Activated CD4-positive, alpha-beta T cell treated with anti-CD3 and anti-CD28 coated beads, Interleukin-2, amount 50 U/mL, for 4 hours (primary cell): Measurements from ENCODE around the gene TGFBR2.
A peak's percentile ranks its signal among the peaks of the same experiment; 100 is the strongest.

Experiments used
- DNase-seq, 2 experiments: peaks; one replicate each; pipeline ENCODE4 v3.0.0-alpha.2; 2020

The TGFBR2 gene

DNA sequence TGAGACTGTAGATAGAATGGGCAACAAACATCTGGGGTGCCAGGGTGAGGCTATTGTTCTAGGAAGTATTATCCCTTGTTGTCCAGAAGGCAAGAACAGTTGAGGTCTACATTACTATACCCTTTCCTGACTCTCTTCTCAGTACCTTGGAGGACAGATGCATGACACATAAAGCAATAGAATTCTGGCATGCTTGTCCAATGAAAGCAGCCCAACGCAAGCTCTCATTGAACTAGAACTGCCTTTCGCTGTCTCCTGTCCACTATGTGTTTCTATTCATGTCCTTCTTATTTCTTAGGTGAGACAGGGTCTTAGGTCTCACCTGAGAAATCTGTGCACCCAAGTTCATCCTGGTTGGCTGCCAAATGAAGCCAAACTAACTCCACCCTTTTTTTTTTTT, 68.6 kb downstream of the TGFBR2 start:
- no peak for DNase-seq

DNA sequence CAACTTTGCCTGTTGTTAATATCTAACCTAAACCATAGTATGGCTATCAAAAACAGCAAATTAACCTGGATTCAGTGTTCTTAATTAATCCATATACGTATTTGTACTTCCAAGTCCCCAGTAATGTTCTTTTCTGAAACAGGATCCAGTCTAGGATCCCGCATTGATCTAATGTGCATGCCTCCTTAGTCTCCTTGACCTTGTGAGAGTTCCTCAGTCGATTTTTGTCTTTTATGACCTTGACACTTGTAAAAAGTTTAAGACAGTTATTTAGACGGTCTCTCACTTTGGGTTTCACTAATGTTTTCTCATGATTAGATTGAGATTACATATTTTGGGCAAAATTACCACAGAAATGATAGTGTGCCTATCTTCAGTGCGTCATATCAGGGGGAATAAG, 69.4 kb downstream of the TGFBR2 start:
- DNase-seq, result no peak

DNA sequence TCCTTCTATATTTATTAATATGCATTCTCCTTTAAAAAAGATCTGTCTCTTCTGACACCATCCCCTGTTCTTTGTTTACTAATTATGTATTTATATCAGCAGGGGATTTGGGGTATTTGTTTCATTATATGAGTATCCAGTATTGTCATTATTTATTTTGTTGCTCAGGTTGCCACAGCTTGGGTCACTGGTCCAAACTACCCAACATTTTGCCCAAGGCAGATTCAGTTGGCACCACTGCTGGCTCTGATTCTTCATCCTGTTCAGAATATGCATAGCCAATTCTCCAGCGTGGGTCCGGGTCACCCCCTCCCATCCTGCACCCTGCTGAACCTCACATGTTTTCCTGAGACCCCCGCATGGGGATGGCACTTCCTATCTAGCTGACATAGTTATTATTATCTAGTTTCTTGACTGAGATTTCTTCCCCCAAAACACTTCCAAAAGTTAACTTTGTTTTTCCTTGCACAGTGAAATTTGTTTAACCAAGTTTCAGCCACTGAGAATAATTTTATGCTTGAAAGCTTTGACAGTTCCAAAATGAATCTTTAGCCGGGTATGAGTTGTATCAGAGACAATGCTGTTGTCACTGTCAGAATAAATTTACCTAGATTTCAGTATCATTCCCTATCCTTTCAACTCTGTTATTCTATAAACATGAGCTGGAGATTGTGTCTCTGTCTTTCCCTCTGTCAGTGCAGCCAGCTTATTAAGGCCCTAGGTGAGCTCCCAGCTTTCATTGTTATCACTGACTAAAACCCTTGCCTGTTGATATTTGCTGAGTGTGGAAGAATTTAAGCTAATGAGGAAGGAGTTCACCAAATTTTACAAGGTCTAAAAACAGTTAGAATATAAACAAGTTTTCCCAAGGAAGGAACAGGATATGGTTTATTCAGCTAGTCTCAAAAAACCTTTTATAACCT, 70.3 kb downstream of the TGFBR2 start:
- no peak for DNase-seq

DNA sequence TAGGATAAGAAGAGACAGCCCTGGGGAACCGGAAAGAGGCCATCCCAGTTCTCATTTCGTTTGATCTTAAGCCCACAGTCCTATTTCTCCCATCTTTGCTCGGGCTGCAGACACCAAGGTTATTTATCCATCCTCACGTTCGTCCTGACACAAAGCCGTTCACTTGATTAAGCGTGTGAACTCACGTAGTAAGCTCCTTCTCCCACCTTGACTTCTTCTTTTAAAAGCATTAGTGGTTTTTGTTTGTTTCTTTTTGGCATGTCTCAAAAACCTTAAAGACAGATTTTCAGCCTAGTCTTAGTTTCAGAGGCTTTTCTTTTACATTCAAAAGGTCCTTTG, 70.9 kb downstream of the TGFBR2 start:
- DNase-seq, result no peak

DNA sequence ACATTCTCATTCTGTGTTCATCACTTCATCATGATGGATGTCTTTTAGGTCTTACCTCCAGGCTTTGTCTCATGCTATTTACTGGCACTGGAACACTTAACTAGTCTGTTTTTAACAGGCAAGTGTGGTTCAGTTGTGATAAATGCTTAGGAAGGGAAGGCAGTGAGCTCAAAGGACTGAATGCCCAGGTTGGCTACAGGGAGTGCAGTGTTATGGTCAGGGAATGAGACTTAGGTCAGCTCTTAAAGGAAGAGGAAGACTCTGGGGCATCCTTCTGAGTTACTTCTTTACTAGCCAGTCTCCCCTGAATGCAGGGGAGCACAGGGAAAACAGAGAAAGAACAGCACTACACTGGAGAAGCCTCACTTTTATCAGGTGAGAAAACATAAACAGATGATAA, 72.6 kb downstream of the TGFBR2 start:
- DNase-seq, result no peak

DNA sequence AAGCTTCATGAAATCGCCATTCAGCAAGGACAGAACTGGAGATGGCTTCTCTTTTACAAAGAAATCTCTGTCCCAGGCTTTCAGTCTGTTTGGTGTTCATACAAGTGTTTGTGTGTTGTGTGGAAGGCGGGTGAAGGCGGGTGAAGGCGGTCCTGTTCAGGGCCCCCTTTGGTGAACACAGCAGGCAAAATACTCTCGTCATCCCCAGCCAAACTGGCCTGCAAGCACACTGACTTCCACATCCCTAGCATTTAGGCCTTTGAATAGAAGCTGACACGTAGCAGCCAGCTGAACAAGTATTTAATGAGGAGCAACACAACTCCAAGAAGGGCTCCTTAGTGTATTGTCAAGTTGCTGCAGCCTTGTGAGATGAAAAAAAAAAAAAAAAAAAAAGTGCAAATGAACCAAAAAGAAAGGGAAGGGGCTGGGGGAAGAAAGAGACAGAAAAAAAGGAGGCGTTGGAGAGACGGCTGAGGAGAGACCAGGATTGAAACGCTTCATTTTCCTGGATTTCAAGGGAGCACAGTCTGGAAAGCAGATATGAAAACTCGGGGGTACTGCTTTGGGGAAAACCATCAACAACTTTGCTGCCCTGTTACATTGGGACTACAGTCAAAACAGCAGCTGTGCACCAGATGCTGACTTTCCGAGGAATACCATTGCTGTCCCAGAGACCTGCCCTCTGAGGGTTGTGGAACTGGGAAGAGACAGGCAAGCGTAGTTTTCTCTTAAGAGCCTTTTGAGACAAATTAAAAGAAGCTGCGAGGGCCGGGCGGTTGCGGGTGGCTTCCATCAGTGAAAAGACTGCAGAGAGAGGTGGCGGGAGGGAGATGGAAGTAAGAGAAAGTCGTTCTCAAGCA, 74.6 kb downstream of the TGFBR2 start:
- DNase-seq, result no peak

DNA sequence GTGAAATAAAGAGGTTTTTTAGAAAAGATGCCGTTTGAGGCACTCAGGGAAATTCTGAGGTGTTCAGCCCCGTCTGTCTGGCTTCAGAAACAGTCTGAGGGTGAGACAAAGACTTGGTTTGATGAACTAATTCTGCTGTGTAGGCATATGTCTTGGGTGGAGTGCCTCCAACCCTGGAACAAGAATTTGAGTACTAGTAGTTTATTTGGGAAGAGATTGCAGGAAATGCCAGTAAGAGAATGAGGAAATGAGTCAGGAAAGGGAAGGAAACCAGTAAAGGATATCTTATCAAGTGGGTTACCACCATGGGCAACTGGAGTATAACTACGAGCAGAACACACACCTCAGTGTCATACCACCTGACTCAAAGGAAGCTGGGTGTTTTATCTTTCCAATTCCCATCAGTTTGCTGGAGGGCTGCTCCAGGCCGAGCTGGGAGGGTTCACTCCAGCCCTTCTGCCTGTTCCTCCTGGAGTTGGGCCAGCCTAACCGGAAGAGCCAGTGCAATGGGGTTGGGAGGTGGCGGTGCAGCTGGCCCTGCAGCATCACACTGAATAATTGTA, 75.3 kb downstream of the TGFBR2 start:
- DNase-seq, result no peak

DNA sequence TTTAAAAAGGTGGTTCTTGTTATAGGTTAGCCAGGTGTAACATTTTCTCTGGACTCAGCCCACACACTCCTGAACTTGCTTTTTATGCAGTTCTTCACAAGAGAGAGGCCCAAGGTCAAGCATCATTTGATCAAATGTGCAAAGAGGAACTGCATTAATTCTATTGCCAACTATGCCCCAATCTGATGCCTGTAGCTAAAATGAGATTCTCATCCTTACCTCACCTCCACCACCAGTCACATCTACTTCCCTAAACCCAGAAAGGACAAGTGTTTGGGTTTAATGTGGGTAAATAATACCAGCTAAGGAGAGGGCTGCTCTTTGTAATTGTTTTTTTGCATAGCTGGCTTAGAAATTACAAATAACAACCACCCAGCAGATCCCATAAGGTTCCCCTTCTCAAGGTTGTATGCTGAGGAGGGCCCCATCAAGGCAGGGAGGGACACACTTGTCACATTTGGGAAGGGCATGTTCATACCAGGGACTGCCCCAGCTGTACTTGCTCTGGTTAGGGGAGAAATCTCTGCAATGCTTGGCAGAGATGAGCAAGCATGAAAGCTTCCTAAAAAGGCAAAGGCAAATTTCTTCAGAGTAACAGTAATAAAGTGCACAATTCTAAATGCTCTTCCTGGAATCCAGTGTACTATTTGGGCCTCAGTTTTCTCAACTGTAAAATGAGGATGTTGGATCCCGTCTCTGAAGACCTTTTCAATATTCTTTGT, 76.2 kb downstream of the TGFBR2 start:
- DNase-seq, result no peak

DNA sequence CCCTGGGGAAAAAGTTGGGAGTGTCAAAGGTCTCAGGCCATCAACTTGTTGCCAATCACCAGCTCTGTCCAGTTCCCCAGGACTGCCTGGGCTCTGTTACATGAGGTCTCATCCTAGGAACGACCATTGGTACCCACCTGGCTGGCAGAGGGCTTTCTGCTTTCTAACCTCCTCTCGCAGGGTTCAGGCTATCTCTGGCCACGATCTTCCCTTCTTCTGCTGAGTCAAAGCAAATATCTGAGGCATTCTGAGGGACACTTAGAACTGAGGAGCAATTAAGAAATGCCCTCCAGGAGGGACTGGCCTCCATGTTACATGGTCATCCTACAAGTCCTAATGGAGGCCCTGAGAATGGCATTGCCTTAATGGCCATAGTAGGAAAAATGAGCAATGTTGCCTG, 77.4 kb downstream of the TGFBR2 start:
- DNase-seq, result no peak

DNA sequence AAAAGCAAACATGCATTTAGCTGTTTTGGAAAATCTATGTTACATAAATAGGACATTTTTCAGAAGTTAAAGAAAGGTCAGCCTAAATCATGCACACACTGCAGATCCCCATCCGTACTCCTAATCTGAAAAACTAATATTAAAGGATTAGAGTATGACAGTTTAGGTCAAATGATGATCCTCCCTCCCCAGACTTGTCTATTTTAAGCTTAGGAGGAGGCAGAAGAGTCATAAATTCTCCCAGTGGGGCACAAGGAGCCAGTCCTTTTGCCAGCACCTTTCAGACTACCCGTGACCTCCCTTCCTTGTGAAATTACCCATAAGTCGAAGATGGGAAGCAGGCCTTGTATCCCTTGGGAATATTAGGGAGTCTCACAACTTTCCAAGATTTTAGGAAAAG, 78.0 kb downstream of the TGFBR2 start:
- no peak for DNase-seq

DNA sequence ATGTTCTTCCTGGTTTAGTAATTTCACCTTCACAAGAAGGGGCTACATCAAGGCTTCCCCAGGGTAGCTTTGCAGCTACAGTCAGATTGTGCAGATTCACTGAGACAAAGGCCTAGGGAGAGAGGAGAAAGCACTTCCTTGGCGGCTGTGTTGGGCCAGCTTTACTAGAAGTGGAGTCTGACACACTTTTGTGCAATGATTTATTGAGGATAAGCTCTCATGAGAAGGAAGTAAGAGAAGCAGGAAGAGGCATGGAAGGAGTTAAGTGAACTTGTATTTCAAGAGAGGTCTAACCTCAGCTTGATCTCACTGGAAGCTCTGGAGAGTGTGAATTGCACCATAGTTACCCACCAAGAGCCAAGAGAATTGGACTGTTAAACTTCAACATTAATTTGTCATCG, 78.9 kb downstream of the TGFBR2 start:
- DNase-seq, result no peak

DNA sequence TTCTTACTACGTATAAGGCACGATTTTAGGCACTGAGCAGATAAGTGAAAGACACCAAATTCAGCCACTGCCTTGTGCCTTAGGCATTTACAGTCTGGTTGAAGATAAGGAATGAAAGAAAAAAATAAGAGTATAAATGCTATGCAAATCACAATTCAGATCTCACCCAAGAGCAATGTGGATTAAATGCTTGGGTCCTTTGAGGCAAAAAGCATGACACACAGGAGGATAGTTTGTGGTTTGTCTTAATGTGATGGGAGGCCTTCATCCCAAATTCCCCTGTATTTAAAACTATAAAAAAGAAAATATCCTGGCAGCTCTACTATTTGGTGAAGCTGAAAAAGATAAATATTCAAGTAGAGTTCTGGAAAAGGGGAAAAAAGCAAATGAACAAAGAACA, 79.8 kb downstream of the TGFBR2 start:
- no peak for DNase-seq

DNA sequence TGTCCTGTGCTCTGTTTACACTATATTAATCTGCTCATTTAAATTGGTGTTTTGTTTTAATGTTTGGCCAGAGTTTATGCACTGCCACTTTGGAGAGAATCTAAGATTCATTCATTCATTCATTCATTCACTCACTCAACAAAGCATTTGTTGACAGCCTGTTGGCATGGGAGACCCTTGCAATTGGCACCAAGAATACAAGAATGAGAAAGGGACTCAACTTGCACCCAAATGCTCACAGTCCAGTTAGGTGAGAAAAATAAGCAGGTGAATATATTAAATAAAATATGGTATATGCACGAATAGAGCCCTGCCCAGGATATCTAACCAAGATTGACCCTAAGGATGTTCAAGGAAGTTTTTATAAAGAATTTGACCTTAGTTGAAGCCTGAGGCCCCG, 80.4 kb downstream of the TGFBR2 start:
- no peak for DNase-seq

DNA sequence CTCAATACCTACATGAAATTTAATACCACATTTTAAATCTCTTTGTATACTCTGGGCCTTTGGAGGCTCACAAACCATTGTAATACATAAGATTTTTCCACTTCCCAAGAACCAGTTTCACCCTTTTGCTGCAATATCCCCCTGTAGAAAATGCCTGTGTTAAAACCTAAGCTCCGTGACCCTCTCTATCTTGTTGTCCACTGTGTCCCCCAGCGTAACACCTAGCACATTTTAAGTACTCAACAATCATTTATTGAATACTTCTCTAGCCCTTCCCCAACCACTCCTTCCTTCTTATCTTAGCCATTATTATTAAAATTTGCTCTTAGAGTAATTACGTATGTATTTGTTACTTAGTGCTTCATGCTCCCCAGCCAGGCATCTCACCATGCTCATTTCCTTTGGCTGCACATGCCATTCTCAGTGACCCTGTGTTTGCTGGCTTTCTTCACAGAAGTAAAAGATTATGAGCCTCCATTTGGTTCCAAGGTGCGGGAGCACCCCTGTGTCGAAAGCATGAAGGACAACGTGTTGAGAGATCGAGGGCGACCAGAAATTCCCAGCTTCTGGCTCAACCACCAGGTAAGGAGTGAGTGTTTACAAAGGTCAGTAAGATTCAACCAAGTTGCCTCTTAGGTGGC, 81.6 kb downstream of the TGFBR2 start:
- no peak for DNase-seq

DNA sequence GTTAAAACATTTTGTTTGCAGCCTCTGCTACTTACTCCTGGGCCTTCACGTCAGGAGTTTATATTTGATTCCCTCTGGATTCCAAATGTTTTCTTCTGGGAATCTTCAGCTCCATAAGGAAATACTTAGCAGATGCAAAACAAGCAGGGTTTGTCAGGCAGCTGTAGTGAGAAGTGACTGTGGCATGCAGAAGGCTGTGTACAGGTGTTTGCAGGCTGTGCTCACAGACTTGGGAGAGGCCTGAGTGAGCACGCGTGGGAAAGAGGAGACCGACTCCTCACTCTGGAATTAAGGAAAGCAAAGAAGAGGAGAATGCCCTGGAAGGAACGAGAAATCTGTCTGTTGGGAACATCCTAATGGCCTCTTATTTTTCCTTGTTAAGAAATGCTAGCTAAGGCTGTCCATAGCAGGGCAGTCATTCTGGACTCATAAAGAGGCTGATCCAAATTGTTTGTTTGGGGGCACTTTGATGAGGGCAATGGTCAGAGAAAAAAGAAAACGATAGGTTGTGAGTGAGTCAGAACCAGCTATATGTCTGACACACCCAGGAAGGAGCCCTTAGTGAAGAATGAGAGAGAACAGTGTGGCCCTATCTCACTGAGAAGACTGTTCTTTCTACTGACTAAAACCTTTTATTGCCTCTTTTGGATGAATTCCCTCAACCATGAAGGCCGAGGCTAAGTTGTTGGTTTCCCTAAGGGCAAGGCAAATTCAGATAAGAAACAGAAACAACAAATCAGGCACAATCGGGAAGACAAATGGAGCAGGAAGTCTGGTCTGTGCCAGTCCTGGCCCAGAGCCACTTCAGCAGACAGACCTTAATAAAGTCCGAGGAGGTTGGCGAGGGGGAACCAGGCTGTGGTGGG, 82.6 kb downstream of the TGFBR2 start:
- DNase-seq, result no peak

DNA sequence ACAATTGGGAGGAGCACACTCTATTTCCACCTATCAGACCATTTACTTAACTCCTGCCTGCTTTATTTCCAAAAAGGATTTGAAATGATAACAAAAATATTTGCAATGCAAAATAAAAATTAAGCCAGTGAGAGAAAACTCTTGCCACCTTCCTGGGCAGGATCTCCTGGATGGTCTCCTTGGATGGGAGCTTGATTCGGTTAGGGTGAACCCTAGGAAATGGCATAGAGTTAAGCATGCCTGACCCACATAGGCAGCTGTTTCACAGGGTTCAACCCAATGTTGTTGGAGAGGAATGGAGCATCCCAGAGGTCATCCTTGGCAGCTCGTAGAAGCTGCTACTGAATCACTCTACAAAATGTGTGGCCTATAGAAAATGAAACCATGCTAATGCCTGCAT, 83.8 kb downstream of the TGFBR2 start:
- no peak for DNase-seq

DNA sequence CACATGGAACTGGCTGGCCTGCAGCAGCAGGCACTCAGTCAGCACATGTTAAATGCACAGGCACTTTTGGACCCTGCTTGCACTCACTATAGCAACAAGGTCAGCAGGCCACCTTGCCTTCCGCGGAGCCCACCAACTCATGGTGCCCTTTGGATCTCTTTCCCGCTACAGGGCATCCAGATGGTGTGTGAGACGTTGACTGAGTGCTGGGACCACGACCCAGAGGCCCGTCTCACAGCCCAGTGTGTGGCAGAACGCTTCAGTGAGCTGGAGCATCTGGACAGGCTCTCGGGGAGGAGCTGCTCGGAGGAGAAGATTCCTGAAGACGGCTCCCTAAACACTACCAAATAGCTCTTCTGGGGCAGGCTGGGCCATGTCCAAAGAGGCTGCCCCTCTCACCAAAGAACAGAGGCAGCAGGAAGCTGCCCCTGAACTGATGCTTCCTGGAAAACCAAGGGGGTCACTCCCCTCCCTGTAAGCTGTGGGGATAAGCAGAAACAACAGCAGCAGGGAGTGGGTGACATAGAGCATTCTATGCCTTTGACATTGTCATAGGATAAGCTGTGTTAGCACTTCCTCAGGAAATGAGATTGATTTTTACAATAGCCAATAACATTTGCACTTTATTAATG, 85.0 kb downstream of the TGFBR2 start:
- DNase-seq, result no peak

DNA sequence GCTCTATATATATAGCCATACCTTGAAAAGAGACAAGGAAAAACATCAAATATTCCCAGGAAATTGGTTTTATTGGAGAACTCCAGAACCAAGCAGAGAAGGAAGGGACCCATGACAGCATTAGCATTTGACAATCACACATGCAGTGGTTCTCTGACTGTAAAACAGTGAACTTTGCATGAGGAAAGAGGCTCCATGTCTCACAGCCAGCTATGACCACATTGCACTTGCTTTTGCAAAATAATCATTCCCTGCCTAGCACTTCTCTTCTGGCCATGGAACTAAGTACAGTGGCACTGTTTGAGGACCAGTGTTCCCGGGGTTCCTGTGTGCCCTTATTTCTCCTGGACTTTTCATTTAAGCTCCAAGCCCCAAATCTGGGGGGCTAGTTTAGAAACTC, 85.5 kb downstream of the TGFBR2 start:
- no peak for DNase-seq

DNA sequence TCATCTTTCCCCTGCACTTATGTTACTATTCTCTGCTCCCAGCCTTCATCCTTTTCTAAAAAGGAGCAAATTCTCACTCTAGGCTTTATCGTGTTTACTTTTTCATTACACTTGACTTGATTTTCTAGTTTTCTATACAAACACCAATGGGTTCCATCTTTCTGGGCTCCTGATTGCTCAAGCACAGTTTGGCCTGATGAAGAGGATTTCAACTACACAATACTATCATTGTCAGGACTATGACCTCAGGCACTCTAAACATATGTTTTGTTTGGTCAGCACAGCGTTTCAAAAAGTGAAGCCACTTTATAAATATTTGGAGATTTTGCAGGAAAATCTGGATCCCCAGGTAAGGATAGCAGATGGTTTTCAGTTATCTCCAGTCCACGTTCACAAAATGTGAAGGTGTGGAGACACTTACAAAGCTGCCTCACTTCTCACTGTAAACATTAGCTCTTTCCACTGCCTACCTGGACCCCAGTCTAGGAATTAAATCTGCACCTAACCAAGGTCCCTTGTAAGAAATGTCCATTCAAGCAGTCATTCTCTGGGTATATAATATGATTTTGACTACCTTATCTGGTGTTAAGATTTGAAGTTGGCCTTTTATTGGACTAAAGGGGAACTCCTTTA, 86.2 kb downstream of the TGFBR2 start:
- no peak for DNase-seq

DNA sequence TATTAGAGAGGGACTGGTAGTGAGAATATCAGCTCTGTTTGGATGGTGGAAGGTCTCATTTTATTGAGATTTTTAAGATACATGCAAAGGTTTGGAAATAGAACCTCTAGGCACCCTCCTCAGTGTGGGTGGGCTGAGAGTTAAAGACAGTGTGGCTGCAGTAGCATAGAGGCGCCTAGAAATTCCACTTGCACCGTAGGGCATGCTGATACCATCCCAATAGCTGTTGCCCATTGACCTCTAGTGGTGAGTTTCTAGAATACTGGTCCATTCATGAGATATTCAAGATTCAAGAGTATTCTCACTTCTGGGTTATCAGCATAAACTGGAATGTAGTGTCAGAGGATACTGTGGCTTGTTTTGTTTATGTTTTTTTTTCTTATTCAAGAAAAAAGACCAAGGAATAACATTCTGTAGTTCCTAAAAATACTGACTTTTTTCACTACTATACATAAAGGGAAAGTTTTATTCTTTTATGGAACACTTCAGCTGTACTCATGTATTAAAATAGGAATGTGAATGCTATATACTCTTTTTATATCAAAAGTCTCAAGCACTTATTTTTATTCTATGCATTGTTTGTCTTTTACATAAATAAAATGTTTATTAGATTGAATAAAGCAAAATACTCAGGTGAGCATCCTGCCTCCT, 87.2 kb downstream of the TGFBR2 start:
- DNase-seq, result peak in 1 of 2 experiments; percentile 40
